ENCODE data around the gene C22orf31.
"Not testable (repeated sequence)": the region's sequence is repeated elsewhere in the genome, so short reads cannot be mapped to it uniquely, and the experiment has no call there.

Gene C22orf31

DNA sequence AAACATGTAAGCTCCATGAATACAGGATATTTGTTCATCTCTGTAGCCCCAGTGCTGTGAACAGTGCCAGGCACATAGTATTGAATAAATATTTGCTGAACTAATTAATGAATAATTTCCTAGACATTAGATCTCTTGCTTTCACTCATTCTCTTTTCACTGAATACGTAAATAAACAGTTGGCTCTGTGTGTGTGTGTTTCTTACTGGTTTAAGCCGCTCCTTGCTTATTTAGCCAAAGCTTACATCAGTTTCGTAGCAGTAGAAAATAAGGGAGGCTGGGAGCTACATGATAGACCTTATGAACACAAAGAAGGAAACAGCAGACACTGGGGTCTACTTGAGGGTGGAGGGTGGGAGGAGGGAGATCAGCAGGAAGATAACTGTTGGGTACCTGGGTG lies 28.4 kb upstream of the C22orf31 start:
- ATAC-seq (ENCODE audit: low read depth) = no peak
- H3K4me1 Mint-ChIP-seq = peaks cover 2% of the 10 kb centered on the region
- no peak overlapping the region for H3K4me3 Mint-ChIP-seq
- peaks cover 11% of the 10 kb centered on the region for H3K27me3 Mint-ChIP-seq
- H3K9me3 Mint-ChIP-seq = no peaks in the 10 kb centered on the region
- H3K27ac Mint-ChIP-seq = no peak overlapping the region
- no peaks in the 10 kb centered on the region for H3K36me3 Mint-ChIP-seq
- DNase-seq (ENCODE audit: low spot score in 2 of 2) = no peak

DNA sequence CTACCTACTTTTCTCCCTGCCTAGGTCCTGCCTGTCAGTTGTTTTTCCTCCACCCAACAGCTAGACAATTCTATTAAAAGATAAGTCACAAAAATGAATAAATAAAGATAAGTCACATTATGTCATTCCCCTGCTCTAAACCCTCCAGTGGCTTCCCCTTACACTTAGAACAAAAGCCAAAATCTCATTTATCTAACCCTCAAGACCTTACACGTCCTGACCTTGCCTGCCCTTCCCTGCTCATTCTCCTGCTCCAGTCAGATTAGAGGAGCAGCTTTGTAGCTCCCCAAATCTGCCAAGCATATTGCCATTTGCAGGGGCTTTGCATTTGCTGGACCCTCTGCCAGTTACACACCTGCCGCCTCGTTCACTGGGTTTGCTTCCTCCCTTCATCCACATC lies 27.9 kb upstream of the C22orf31 start:
- H3K9me3 Mint-ChIP-seq = no peaks in the 10 kb centered on the region
- no peak overlapping the region for H3K27ac Mint-ChIP-seq
- no peaks in the 10 kb centered on the region for H3K36me3 Mint-ChIP-seq
- peaks cover 11% of the 10 kb centered on the region for H3K27me3 Mint-ChIP-seq
- H3K4me3 Mint-ChIP-seq = no peak overlapping the region
- DNase-seq (ENCODE audit: low spot score in 2 of 2) (no peak), ATAC-seq (ENCODE audit: low read depth) (no peak)
- H3K4me1 Mint-ChIP-seq = peaks cover 2% of the 10 kb centered on the region

- H3K27me3 Mint-ChIP-seq = peaks cover 11% of the 10 kb centered on the region
These were observed 27.2 kb upstream of the C22orf31 start for GRCh38 chr22:29088809-29089208.

GRCh38 chr22:29087012-29087411 lies 25.4 kb upstream of the C22orf31 start:
- Mint-ChIP-seq H3K27me3 (peaks cover 10% of the 10 kb centered on the region), H3K4me1 (peaks cover 2% of the 10 kb centered on the region), H3K27ac (no peak overlapping the region), H3K36me3 (no peaks in the 10 kb centered on the region), H3K9me3 (no peaks in the 10 kb centered on the region), H3K4me3 (no peak overlapping the region)
- ATAC-seq (ENCODE audit: low read depth) (no peak), DNase-seq (ENCODE audit: low spot score in 2 of 2) (no peak)

More at GRCh38 chr22:29088809-29089208, 27.2 kb upstream of the C22orf31 start:
- ATAC-seq (ENCODE audit: low read depth) (no peak), DNase-seq (ENCODE audit: low spot score in 2 of 2) (no peak)
- H3K4me1 Mint-ChIP-seq = peaks cover 2% of the 10 kb centered on the region
- H3K36me3 Mint-ChIP-seq = no peaks in the 10 kb centered on the region
- H3K4me3 Mint-ChIP-seq = no peak overlapping the region
- no peak overlapping the region for H3K27ac Mint-ChIP-seq
- H3K9me3 Mint-ChIP-seq = no peaks in the 10 kb centered on the region

GRCh38 chr22:29083933-29084591 lies 22.4 kb upstream of the C22orf31 start:
- peaks cover 2% of the 10 kb centered on the region for H3K27me3 Mint-ChIP-seq
- no peaks in the 10 kb centered on the region for H3K4me1 Mint-ChIP-seq
- no peak overlapping the region for H3K27ac Mint-ChIP-seq
- no peak overlapping the region for H3K4me3 Mint-ChIP-seq
- ATAC-seq (ENCODE audit: low read depth) (no peak), DNase-seq (ENCODE audit: low spot score in 2 of 2) (no peak)
- H3K36me3 Mint-ChIP-seq = no peaks in the 10 kb centered on the region
- no peaks in the 10 kb centered on the region for H3K9me3 Mint-ChIP-seq

DNA sequence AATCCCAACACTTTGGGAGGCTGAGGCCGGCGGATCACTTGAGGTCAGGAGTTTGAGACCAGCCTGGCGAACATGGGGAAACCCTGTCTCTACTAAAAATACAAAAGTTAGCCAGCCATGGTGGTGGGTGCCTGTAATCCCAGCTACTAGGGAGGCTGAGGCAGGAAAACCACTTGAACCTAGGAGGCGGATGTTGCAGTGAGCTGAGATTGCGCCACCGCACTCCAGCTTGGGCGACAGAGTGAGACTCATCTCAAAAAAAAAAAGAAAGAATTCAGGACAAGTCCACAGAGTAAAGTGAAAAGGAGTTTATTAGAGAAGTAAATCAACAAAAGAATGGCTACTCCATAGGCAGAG lies 21.9 kb upstream of the C22orf31 start:
- DNase-seq (ENCODE audit: low spot score in 2 of 2); H3K4me3 Mint-ChIP-seq; H3K4me1 Mint-ChIP-seq; H3K27me3 Mint-ChIP-seq; ATAC-seq (ENCODE audit: low read depth); H3K9me3 Mint-ChIP-seq; H3K27ac Mint-ChIP-seq; H3K36me3 Mint-ChIP-seq: not testable (repeated sequence)

GRCh38 chr22:29082826-29083545 lies 21.4 kb upstream of the C22orf31 start:
- H3K27me3 Mint-ChIP-seq = peaks cover 2% of the 10 kb centered on the region
- no peak overlapping the region for H3K27ac Mint-ChIP-seq
- H3K36me3 Mint-ChIP-seq = no peaks in the 10 kb centered on the region
- no peaks in the 10 kb centered on the region for H3K4me1 Mint-ChIP-seq
- H3K4me3 Mint-ChIP-seq = no peak overlapping the region
- no peak for DNase-seq (ENCODE audit: low spot score in 2 of 2)
- no peaks in the 10 kb centered on the region for H3K9me3 Mint-ChIP-seq
- ATAC-seq (ENCODE audit: low read depth) = no peak

- H3K4me1 Mint-ChIP-seq = no peaks in the 10 kb centered on the region
- H3K27ac Mint-ChIP-seq = no peak overlapping the region
- peaks cover 4% of the 10 kb centered on the region for H3K27me3 Mint-ChIP-seq
- DNase-seq (ENCODE audit: low spot score in 2 of 2) = no peak
- H3K9me3 Mint-ChIP-seq = no peaks in the 10 kb centered on the region
- ATAC-seq (ENCODE audit: low read depth) = no peak
- no peak overlapping the region for H3K4me3 Mint-ChIP-seq
- no peaks in the 10 kb centered on the region for H3K36me3 Mint-ChIP-seq
These were observed 20.0 kb upstream of the C22orf31 start for GRCh38 chr22:29081517-29082236.

GRCh38 chr22:29080106-29080975 lies 18.7 kb upstream of the C22orf31 start:
- ATAC-seq (ENCODE audit: low read depth) (no peak), DNase-seq (ENCODE audit: low spot score in 2 of 2) (no peak)
- Mint-ChIP-seq H3K27ac (no peak overlapping the region), H3K27me3 (peaks cover 11% of the 10 kb centered on the region), H3K36me3 (no peaks in the 10 kb centered on the region), H3K4me1 (no peaks in the 10 kb centered on the region), H3K9me3 (no peaks in the 10 kb centered on the region), H3K4me3 (no peak overlapping the region)

DNA sequence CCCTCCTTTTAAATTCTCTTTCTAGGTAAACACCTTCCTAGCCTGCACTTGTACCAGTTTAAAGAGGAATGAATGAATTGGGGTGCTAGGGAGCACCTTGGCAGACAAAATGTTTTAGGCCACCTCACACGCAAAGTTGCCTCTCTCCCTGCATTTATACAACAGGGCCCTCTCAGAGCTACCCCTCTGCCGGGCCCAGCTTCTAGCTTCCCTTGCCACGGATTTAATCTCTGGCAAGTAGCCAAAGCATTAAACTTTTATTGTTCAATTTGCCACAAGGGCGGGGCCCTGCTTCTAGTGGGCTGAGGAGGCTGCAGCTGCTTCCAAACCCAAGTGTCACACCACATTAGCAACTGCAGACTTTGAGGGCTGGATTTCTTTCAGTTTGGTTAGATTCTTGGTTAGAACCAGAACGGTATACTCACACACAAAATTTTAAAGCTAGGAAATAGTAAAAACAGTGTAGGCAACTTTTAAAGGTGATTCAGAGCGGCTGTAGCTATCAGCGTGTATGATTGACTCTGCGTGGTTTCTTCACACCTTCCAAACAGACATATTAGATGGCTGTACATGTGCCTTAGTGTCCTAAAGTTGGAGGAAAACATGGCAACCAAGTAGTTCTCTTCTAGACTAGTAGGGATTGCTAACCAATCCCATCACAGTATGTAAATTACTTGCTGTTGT lies 17.7 kb upstream of the C22orf31 start:
- Mint-ChIP-seq H3K36me3 (no peaks in the 10 kb centered on the region), H3K27ac (no peak overlapping the region), H3K4me3 (no peak overlapping the region), H3K27me3 (peaks cover 15% of the 10 kb centered on the region), H3K4me1 (no peaks in the 10 kb centered on the region), H3K9me3 (no peaks in the 10 kb centered on the region)
- DNase-seq (ENCODE audit: low spot score in 2 of 2) = no peak
- ATAC-seq (ENCODE audit: low read depth) = no peak

DNA sequence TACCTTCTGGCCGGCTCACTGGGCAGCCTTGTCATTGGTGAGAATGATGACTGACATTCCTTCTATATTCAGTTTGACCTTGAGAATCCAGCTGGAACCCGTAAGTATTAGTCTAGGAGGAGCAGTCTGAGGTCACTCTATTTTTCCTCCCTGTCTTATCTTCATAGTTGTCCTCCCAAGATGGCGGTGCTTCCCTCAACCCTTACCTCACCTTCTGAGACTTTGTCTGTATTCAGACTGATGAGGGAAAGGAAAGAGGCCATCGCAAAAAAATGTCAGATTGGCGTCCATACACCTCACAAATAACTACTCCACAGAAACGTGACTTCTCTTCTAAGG lies 17.2 kb upstream of the C22orf31 start:
- H3K9me3 Mint-ChIP-seq = no peaks in the 10 kb centered on the region
- H3K27me3 Mint-ChIP-seq = peaks cover 20% of the 10 kb centered on the region
- peaks cover 3% of the 10 kb centered on the region for H3K4me1 Mint-ChIP-seq
- H3K4me3 Mint-ChIP-seq = no peak overlapping the region
- no peaks in the 10 kb centered on the region for H3K36me3 Mint-ChIP-seq
- ATAC-seq (ENCODE audit: low read depth) (no peak), DNase-seq (ENCODE audit: low spot score in 2 of 2) (no peak)
- H3K27ac Mint-ChIP-seq = no peak overlapping the region

DNA sequence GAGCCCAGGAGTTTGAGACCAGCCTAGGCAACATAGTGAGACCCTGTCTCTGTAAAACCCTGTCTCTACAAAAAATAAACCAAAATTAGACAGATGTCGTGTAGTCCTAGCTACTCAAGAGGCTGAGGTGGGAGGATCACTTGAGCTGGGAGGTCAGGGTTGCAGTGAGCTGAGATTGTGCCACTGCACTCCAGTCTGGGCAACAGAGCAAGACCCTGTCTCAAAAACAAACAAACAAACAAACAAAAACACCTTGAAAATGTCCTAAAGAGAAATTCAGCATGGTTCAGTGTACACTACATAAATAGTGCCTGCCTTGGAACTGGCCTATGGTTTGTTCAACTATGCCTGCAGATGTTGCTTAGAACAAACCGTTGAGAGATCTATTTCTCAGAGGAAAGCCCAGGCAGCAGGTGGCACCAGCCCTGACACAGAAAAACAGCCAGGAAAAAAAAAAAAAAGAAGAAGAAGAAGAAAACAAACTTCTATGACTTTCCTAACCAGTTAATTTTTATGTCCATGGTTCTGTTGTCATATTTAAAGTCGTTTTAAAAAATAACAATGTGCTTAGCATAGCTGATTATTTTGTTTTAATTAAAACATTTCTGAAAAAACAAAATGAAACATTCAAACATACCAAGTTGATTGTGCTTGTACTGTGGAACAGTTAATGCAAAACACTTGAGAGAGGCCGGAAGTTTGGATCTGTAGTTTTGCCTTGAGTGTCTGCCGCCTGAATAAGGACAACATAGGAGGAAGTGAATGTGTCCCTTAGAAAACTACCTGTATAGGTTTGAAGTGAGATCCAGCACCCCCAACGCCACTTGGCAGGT lies 16.6 kb upstream of the C22orf31 start:
- no peak for DNase-seq (ENCODE audit: low spot score in 2 of 2)
- Mint-ChIP-seq H3K4me1 (peaks cover 9% of the 10 kb centered on the region), H3K27ac (no peak overlapping the region), H3K36me3 (no peaks in the 10 kb centered on the region), H3K9me3 (no peaks in the 10 kb centered on the region), H3K27me3 (peaks cover 20% of the 10 kb centered on the region), H3K4me3 (no peak overlapping the region)
- ATAC-seq (ENCODE audit: low read depth) = no peak

DNA sequence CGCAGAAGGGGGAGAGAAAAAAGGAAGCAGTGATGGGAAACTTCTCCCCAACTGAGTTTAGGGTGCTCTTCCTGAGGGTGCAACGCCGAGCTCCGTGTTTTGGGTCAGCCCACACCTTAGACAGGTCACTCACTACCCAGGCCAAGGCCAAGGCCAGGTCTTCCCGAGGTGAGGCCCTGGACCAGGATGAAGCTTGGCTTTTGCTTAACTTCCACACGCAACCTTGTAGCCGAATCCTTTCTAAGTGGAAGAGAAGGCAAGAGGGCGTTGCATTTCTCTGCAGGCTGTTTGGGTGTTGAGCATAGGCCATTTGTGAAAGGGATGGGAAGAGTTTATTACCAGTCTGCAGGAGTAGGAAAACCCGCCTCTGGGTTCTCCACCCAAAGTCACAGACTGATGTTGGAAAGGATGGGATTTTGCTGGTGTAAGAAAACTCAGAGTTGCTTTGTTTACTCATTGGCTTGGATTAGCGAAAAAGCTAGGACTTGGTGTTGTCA lies 12.7 kb upstream of the C22orf31 start:
- no peaks in the 10 kb centered on the region for H3K9me3 Mint-ChIP-seq
- peak overlapping the region; percentile 59 for H3K4me3 Mint-ChIP-seq
- no peak overlapping the region for H3K27ac Mint-ChIP-seq
- DNase-seq (ENCODE audit: low spot score in 2 of 2) (no peak), ATAC-seq (ENCODE audit: low read depth) (no peak)
- H3K27me3 Mint-ChIP-seq = peaks cover 29% of the 10 kb centered on the region
- H3K36me3 Mint-ChIP-seq = no peaks in the 10 kb centered on the region
- peaks cover 16% of the 10 kb centered on the region for H3K4me1 Mint-ChIP-seq
